ENCODE results near the gene ZSWIM6. TPM values are rescaled to one million over a fixed set of nuclear protein-coding genes. Genes with fewer than 3 reads are reported as not detected.

The ZSWIM6 gene
- total RNA-seq, 1 donor from 2014 or later, result 20.4 TPM

DNA sequence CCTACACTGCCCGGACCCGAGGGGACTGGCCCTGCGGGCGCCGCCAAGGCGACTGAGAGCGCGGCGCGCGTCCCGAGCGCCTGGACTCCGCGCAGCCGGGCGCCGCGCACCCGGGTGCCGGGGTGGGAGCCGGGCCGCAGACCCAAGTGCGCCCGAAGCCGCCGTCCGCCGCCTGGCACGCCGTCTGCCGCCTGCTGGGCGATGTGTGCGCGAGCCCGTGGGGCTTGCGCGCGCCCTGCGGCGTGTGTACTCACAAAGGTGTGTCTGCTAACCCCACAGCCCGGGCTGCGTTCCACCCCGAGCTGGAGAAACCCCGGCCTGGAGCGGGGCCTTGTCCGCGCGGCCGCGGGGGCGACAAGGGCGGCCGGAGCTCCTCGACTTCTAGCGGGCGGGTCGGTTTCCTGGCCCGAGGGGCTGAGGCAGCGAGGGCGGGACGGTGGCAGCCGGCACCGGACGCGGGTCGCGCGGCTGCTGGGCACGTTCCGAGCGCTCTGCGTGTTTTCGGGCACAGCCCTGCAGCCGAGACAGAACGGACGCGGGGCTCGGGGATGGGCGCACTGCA is 1.1 kb upstream of the ZSWIM6 start:
- no peak for DNase-seq (ENCODE audit: extremely low read depth, low read depth, low spot score)

DNA sequence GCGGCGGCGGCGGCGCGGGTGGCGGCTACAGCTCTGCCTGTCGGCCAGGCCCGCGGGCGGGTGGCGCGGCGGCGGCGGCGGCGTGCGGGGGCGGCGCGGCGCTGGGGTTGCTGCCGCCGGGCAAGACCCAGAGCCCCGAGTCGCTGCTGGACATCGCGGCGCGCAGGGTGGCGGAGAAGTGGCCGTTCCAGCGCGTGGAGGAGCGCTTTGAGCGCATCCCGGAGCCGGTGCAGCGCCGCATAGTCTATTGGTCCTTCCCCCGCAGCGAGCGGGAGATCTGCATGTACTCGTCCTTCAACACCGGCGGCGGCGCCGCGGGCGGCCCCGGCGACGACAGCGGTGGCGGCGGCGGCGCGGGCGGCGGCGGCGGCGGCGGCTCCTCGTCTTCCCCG is 296 bp downstream of the ZSWIM6 start:
- no peak for DNase-seq (ENCODE audit: extremely low read depth, low read depth, low spot score)

DNA sequence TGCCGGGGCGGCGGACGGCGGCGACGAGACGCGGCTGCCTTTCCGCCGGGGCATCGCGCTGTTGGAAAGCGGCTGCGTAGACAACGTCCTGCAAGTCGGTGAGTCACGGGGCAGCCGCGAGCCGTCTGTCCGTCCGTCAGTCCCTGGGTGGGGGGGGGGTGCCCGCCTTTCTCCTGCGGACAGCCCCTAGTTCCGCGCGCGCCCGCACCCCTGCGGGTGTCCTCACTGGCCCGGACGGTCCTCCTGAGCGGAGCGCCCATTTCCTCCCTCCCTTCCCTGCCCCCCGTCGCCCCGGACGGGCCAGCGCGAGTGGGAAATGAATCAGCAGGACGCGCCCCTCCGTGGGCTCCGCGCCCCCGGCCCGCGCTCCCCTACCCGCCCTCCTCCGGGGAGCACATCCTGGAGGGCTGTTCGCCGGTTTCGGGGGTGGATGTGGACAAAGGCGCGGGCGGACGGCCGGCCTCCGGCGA is 828 bp downstream of the ZSWIM6 start:
- DNase-seq (ENCODE audit: extremely low read depth, low read depth, low spot score), result no peak

DNA sequence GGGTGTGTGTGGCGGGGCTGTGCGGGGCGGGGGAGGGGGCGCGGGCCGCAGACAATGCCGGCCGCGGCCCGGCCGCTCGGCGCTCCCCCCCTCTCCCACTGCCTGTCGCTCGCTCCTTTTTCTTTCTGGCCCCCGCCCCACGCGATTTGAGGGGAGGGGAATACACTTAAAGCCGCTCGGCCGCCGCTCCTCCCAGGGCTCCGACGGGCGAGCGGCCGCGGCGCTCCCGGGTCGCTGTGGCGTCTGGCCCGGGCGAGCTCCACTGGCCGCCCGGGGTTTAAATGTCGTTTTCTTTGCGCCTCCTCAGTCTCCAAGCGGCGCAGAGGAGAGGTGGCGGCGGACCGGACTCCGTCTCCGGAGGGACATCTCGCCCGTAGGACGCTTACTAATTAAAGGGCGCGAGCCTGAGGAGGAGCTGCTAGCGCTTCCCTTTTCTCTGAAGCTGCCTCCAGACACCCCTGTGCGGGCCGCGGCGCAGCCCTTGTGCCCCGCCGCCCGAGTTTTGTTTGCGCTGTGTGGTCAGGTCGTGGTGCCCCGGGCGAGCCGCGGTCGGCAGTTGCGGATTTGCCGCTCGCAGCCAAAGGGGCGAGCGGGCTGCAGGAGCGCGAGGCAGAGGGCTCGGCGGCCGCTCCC is 1.4 kb downstream of the ZSWIM6 start:
- DNase-seq (ENCODE audit: extremely low read depth, low read depth, low spot score), result no peak

DNA sequence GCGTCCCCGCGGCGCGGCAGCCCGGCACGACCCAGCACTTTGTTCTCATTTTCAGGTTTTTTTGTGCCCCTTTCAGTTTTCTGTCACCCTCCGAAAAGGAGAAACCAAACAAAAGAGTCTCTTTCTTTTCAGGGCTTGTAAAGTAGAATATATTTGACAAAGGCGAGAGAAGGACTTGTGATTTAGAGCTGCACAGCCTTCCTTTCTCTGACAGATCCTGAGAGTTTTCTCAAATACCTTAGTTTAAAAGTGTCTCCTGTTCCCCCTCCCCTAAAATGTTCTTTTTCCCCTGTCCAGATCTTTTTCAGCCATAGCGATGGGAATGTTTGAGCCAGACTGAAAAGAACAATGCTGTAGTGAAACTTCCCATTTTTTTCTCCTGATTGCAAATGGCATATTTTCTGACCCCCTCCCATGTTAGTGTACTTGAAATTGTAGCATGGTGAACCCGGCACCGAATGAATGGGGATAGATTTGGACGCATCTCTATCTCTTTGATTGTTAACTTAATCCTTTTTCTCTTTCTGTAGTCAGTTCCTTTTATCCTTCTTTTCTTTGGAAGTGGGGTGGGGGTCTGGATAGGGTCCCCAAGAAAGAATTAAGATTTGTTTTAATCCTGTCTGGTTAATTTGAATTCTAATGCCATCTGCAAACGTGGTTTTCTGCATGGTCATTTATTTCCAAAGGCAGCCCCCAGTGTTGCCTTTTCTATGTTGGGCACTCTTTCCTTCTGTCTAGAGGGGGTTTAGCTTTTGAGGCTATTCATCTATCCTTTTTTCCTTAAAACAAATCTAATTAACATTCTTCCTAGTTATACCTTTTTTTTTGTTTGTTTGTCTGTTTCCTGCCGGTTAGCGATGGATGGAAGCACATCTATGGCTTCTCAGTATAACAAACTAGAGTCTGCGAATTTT is 2.2 kb downstream of the ZSWIM6 start:
- DNase-seq (ENCODE audit: extremely low read depth, low read depth, low spot score), result no peak

GRCh38 chr5:61334868-61335615 is 3.0 kb downstream of the ZSWIM6 start:
- no peak for DNase-seq (ENCODE audit: extremely low read depth, low read depth, low spot score)

DNA sequence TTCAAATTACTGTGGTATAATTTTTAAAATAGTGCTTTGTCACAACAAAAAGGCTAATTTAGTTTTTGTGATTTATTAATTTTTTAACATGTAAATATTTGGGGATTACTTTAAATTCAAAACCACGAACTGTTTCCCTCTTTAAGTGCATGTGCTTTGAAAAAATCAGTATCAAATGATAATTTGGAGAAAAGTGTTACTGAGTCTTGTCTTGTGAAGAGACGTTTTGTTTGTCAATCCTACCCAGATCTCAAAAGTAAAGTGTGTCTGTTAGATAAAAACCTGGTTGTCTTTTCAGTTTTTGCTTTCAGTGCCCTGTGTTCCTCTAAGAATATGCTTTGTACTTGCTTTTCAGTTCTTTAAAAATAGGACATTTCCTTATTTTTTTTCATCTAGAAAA is 7.7 kb downstream of the ZSWIM6 start:
- no peak for DNase-seq (ENCODE audit: extremely low read depth, low read depth, low spot score)

- DNase-seq (ENCODE audit: extremely low read depth, low read depth, low spot score), result no peak
These were observed 8.8 kb downstream of the ZSWIM6 start for GRCh38 chr5:61340775-61341361.

GRCh38 chr5:61342071-61342501 is 10.0 kb downstream of the ZSWIM6 start:
- no peak for DNase-seq (ENCODE audit: extremely low read depth, low read depth, low spot score)

- no peak for DNase-seq (ENCODE audit: extremely low read depth, low read depth, low spot score)
These were observed 12.3 kb downstream of the ZSWIM6 start for GRCh38 chr5:61344187-61344944.

DNA sequence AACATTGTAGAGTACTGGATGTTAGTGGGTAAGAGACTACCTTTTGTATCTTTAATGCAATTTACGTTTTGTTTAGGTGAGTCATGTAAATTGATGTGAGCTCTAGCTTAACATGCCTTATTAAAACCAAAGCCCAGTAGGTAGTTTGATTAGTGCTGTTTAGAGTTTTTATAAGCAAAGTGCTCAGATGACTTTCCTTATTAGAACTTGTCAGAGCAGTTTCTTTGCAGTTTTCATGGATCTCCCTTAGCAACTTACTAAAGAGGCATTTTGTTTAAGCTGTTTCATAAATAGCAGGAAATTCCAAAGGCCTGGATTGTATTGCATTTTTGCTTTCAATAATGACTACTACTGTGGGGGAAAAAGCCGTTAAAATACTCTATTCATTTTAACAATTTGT is 14.5 kb downstream of the ZSWIM6 start:
- no peak for DNase-seq (ENCODE audit: extremely low read depth, low read depth, low spot score)

DNA sequence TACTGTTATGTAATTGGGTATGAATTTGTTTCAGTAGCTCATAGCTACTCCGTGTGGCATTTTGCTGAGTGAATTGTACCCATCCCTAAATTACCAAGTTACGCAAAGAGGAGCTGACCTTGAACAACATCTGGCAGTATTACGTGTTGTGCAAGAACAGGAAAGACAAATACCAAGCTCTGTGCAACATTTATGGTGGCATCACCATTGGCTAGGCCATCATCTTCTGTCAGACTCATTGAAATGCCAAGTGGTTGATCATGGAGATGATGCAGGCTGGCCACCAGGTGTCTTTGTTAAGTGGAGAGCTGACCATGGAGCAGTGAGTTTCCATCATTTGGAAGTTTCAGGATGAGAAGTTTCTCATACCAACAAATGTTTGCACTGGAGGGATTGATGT is 15.0 kb downstream of the ZSWIM6 start:
- no peak for DNase-seq (ENCODE audit: extremely low read depth, low read depth, low spot score)

- no peak for DNase-seq (ENCODE audit: extremely low read depth, low read depth, low spot score)
These were observed 16.4 kb downstream of the ZSWIM6 start for GRCh38 chr5:61348447-61348846.

- DNase-seq (ENCODE audit: extremely low read depth, low read depth, low spot score), result no peak
These were observed 17.9 kb downstream of the ZSWIM6 start for GRCh38 chr5:61349935-61350334.

- DNase-seq (ENCODE audit: extremely low read depth, low read depth, low spot score), result no peak
These were observed 18.5 kb downstream of the ZSWIM6 start for GRCh38 chr5:61350535-61350934.

DNA sequence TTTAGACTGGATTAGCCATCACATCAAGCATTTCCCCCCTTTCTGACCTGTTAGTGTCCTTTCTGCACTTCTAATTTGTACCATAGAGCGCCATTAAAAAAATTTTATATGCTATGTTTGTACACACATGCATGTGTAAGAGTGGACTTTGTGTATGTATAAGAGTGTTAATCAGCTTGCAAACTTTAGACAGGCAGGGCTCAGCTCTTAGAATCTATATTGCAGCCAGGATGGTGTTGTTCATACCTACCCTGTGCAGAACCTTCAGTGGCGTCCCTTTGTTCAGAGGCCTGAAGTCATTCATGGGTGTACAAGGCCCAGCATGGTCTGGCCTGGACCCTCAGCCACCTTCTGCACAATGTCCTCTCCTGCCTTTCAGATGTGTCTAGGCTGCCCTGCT is 19.7 kb downstream of the ZSWIM6 start:
- no peak for DNase-seq (ENCODE audit: extremely low read depth, low read depth, low spot score)

DNA sequence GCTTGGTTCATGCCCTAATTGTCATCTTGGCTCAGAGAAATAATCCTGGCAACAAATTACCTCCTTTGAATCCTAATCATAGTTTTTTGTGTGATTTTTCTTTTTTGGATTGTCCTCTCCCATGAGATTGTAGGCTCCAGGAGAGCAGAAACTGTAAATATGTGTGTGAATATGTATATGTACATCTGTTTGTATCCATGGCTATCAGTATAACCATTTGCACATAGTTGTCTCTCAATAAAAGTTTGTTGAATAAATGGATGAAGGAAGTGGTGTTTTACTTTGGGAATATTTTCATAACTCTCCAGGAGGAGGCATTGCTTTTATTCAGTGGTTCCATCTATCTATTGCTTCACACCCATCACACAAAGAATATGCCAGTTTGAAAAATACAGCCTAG is 20.1 kb downstream of the ZSWIM6 start:
- no peak for DNase-seq (ENCODE audit: extremely low read depth, low read depth, low spot score)

DNA sequence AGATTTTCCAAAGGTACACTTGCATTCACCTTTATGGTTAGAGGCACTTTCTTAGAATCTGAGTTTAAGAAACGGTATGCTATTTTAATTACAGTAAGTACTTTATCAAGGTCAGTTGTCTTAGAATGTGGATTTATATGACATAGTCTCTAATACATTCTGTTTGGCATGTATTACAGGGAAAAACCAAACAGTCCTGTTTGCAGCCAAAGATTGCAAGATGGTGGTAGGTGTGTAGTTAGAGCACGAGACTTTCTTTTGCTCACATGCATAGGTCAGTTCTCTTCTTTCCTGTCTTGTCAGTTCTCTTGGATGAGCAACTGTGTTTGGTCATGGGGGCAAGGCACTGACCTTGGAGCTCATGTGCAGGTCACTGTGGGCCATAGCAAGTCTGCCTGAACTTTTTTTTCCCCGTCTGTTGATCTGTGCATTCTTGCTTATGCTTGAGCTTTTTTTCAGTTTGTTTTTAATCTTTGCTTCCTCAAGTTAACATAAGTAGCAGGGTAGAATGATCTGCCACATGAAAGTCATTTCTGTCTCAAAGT is 20.6 kb downstream of the ZSWIM6 start:
- DNase-seq (ENCODE audit: extremely low read depth, low read depth, low spot score), result no peak

- DNase-seq (ENCODE audit: extremely low read depth, low read depth, low spot score), result no peak
These were observed 21.2 kb downstream of the ZSWIM6 start for GRCh38 chr5:61353293-61353692.

DNA sequence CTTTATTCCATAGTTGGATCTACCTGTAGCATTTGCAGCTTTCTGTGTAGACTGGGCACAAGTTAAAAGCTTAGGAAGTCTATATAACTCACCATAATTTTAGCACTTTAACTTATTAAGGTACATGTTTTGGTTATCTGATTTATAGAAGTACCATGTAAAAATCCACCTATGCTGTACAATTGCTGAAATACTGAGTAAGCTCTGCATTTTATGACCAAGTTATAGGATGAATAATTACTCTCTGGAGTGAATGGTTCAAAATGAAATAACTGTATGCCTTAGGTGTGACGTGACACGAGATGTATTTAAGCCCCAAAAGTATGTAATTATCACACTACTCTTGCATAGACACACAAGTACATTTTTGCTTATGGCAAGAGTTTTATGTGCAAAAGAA is 22.1 kb downstream of the ZSWIM6 start:
- DNase-seq (ENCODE audit: extremely low read depth, low read depth, low spot score), result no peak
